Stimulated activated CD4-positive, alpha-beta T cell treated with anti-CD3 and anti-CD28 coated beads, Interleukin-1b, Interleukin-23, amount 100 ng/mL, for 1 hour (primary cell): Measurements from ENCODE around the gene SMARCE1.

Experiments
- DNase-seq, 2 donors: peaks; one replicate each; pipeline ENCODE4 v3.0.0-alpha.2; 2020; ENCODE audit warnings: low read depth in 2 of 2

SMARCE1 gene

GRCh38 chr17:40582328-40582901, 65.2 kb downstream of the SMARCE1 start:
- DNase-seq, result no peak

GRCh38 chr17:40580140-40580539, 67.5 kb downstream of the SMARCE1 start:
- DNase-seq, result no peak

- DNase-seq, result no peak
Observed at GRCh38 chr17:40579471-40579870, 68.1 kb downstream of the SMARCE1 start.

DNA sequence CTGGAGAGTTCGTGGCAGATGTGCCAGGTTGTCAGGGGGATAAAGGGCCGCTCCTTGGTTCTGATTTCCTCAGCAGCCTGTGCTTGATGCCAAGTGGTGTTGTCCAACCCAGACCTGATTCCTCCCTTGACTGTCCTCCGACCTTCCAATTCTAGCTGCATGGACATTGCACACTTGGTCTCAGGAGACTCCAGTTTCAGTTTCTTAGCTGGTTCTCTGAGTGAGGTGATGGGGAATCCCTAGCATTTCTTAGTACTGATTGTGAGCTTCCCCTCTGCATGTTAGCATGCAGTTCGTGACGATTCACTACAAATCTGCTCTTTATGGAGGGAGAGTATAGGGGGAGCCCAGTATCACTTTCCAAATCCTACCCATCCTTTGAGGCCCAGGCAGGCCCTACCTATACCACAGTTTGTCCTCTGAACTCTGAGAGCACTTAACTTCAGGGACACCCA, 70.0 kb downstream of the SMARCE1 start:
- no peak for DNase-seq

DNA sequence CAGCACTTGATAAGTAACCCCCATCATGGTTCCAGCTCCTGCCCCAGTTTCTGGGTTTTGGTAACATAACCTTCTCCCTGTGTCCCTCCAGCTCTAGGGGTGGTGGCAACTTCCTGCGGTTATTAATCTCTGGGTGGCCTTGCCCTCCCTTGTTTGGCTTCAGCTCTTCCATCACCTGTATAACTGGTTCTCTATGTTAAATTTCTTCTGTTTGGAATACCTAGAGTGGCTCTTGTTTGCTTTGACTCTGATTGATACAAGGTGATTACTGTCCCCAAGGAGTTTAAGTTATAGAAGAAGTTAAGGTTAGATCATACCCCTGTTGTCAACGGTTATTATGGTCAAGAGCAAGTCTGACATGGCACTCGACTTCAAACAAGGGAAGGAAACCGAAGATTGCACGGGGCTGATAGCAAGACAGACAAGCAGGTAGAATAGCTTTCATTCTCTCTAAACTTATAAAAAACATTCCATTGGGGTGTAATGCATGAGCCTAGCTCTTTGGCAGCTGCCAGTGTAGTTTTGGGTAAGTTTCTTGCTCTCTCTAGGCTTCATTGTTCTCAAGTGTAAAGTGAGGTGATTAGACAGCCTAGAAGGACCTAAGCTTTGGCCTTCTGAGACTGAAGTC, 71.4 kb downstream of the SMARCE1 start:
- no peak for DNase-seq
